RWPE1 (cell line): ENCODE data around the gene CSMD2.

Experiments
- CTCF ChIA-PET: fragments of 350-600 bp; sonication (Branson Sonifier 250); formaldehyde crosslinking; extraction: SDS; loops from one replicate; lab custom pipeline; 2021; lab: Yijun Ruan, JAX
- POLR2A ChIA-PET: fragments of 400-600 bp; formaldehyde crosslinking; extraction: SDS; loops from one replicate; lab custom pipeline; 2020; ENCODE audit warnings: antibody characterized with exemption; ENCODE audit not compliant: low non-redundant PET; lab: Yijun Ruan, JAX
- DNase-seq: peaks from one replicate; pipeline ENCODE4 v3.0.0; 2012; ENCODE audit warnings: low spot score
- H3K27ac ChIP-seq: fragments of 450-650 bp; 2 replicates; pipeline ENCODE4 v1.5.1; 2017
- CTCF ChIP-seq: fragments of 450-650 bp; conservative IDR thresholded peaks from 2 replicates; pipeline ENCODE4 v1.5.1; 2017; ENCODE audit warnings: low read depth, mild to moderate bottlenecking

The CSMD2 gene

DNA sequence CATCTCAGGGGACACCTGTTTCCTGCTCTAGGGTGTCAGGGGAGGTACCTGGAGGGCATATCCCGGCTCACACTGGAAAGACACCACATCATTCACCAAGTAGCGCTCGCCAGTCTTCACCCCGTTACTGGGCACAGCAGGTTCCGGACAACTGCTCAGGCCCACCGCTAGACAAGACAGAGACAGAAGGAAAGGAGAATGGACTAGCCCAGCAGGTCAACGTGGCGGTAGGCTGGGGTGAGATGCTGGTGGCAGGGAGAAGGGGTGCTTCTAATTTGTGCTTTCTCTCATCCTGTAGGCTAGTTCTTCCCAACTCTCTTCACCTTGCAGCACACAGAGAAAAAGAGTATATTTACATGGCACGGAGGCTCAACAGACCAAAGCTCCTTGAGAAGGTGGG lies 547.6 kb downstream of the CSMD2 start:
- ChIA-PET POLR2A (no interaction called here), CTCF (no interaction called here)
- no peak overlapping the region for H3K27ac ChIP-seq
- no peak for TF ChIP-seq CTCF
- no peak for DNase-seq

DNA sequence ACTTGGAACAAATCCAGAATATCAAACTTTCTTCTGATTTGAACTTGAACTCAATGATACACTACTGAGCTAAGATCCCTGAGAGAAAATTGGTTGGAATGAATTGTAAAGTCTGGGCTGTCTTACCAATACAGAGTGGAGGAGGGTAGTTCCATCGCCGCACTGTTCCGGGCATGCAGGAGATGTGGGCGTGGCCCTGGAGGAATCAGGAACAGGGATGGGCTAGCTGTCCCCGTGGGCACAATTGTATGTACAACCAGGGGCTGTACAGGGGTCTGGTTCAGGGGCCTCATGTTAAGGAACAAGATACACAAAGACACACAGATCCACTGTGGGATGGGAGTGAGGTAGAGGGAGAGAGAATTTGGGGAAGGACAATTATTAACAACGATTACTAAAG lies 548.2 kb downstream of the CSMD2 start:
- no peak for TF ChIP-seq CTCF
- no peak overlapping the region for H3K27ac ChIP-seq
- no peak for DNase-seq
- ChIA-PET POLR2A (no interaction called here), CTCF (no interaction called here)

DNA sequence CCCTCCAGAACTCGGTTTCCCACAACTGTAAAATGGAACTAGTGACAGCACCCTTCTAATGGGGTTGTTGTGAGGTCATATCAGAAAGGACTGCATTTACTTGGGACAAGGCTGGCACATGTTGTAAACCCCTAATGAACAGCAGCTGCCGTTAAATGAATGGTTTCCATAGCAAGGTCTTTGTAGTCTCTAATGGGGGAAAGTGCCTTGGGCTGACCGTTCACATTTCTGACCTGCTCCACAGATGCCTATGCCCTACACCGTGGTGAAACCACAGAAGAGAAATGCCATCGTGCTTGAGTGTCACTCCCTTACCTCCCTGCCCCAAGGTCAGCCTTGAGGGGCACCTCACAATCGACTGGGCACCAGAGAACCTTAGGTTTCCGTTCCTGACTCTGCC lies 549.5 kb downstream of the CSMD2 start:
- ChIA-PET CTCF (no interaction called here), POLR2A (no interaction called here)
- H3K27ac ChIP-seq = no peak overlapping the region
- TF ChIP-seq CTCF = no peak
- no peak for DNase-seq

DNA sequence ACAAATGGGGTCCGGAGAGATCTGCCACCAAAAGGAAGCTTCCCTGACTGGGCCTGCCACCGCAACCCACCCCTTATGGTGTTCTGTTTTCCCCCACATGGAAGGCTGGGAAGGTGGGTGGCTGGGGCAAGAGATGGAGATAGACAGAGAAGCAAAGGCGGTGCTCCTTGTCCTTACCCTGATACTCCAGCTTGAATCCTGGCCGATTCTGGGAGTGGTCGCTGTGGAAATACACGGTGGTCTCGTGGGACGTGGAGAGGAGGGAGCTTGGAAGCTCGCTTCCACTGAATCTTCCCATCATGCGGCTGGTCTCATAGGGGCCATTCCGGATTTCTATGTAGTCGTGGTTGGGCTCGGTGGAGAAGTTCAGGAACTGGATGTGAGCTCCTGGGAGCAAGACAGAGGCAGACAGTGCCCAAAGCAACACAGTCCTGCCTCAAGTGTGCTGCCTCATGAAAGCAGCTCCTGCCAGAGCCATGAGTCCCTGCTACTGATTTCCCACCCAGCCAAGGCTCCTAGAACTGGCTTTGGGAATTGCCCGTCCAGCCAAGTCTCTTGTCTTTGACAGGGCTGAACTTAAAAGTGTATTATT lies 554.1 kb downstream of the CSMD2 start:
- CTCF ChIA-PET = interaction anchor here (0.7 to 1.1 kb wide), 2 partner anchors 22 to 1590 kb away, joined by 4 to 6 read pairs; no protein-coding TSS in a partner anchor
- DNase-seq = no peak
- no peak overlapping the region for H3K27ac ChIP-seq
- POLR2A ChIA-PET = no interaction called here
- TF ChIP-seq CTCF = no peak

GRCh38 chr1:33610391-33610790 lies 554.6 kb downstream of the CSMD2 start:
- POLR2A ChIA-PET = no interaction called here
- no peak for DNase-seq
- CTCF ChIA-PET = interaction anchor here (0.6 to 1.1 kb wide), 4 partner anchors 10 to 1590 kb away, joined by 3 to 8 read pairs (median 5); no protein-coding TSS in a partner anchor
- no peak for TF ChIP-seq CTCF
- no peak overlapping the region for H3K27ac ChIP-seq

DNA sequence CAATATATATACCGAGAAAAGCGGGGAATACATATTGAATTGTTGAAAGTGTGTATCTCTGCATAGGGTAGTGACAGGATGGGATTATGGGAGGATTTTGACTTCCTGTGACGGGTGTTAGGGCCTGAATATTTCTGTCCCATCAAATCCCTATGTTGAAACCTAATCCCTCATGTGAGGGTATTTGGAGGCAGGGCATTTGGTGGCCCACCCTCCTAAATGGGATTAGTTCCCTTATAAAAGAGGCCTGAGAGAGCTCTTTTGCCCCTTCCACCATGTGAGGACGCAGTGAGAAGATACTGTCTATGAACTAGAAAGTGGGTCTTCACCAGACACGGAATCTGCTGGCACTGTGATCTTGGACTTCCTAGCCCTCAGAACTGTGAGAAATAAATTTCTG lies 555.3 kb downstream of the CSMD2 start:
- no peak for DNase-seq
- H3K27ac ChIP-seq = no peak overlapping the region
- no peak for TF ChIP-seq CTCF
- POLR2A ChIA-PET = interaction anchor here (0.6 kb wide), 1 partner anchor 347 kb away, joined by 7 read pairs; no protein-coding TSS in a partner anchor
- CTCF ChIA-PET = interaction anchor here (0.6 kb wide), 1 partner anchor 56 kb away, joined by 3 read pairs; no protein-coding TSS in a partner anchor
